Muscle layer of colon (tissue), 2 donors: Measurements from ENCODE around the gene CCL26.
"Not testable (repeated sequence)": the region's sequence is repeated elsewhere in the genome, so short reads cannot be mapped to it uniquely, and the experiment has no call there.

Source experiments
- H3K27ac ChIP-seq: one replicate; pipeline ENCODE4 v1.7.0; 2013; ENCODE audit warnings: low read depth, mild to moderate bottlenecking, low read length, moderate library complexity
- H3K27me3 ChIP-seq, 2 donors: one replicate each; pipeline ENCODE4 v1.7.0; 2013; ENCODE audit warnings: low read length in 2 of 2, mild to moderate bottlenecking in 2 of 2; ENCODE audit not compliant: insufficient read depth in 2 of 2, control insufficient read depth in 1 of 2
- H3K36me3 ChIP-seq: one replicate; pipeline ENCODE4 v1.7.0; 2013; ENCODE audit warnings: mild to moderate bottlenecking, low read length; ENCODE audit not compliant: insufficient read depth
- H3K4me1 ChIP-seq: one replicate; pipeline ENCODE4 v1.7.0; 2013; ENCODE audit warnings: mild to moderate bottlenecking, low read length; ENCODE audit not compliant: insufficient read depth
- H3K4me3 ChIP-seq, 2 donors: one replicate each; pipeline ENCODE4 v1.7.0; 2013; ENCODE audit warnings: low read length in 2 of 2, low read depth in 1 of 2, mild to moderate bottlenecking in 1 of 2, moderate library complexity in 1 of 2
- H3K9ac ChIP-seq: one replicate; pipeline ENCODE4 v1.7.0; 2013; ENCODE audit warnings: low read length
- H3K9me3 ChIP-seq: one replicate; pipeline ENCODE4 v1.7.0; 2013; ENCODE audit warnings: mild to moderate bottlenecking, low read length
- donor health status: abdominal sarcoma.
- donor health status: Adenocarcinoma of cecum.

CCL26 gene

DNA sequence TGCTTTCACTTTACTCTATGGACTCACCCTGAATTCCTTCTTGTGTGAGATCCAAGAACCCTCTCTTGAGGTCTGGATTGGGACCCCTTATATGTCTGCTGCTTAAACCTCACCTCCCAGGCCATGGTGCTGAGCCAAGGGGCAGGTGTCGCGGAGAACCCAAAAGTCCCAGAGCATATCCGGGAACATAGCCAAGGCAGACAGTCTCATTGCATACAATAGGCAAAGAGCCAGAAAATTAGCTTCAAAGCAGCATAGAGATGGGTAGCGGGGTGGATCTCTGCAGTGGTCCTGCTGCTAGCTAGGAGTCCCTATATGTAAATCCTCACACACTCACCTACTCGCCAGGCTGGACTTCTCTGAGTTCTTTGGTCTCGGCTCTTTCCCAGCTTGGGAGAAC, 36.1 kb upstream of the CCL26 start:
- no peaks in the 10 kb centered on the region for H3K27me3 ChIP-seq
- no peak overlapping the region for H3K27ac ChIP-seq
- H3K9me3 ChIP-seq = no peaks in the 10 kb centered on the region
- no peak overlapping the region for H3K9ac ChIP-seq
- H3K4me3 ChIP-seq = no peak overlapping the region
- no peaks in the 10 kb centered on the region for H3K4me1 ChIP-seq
- H3K36me3 ChIP-seq = no peaks in the 10 kb centered on the region

DNA sequence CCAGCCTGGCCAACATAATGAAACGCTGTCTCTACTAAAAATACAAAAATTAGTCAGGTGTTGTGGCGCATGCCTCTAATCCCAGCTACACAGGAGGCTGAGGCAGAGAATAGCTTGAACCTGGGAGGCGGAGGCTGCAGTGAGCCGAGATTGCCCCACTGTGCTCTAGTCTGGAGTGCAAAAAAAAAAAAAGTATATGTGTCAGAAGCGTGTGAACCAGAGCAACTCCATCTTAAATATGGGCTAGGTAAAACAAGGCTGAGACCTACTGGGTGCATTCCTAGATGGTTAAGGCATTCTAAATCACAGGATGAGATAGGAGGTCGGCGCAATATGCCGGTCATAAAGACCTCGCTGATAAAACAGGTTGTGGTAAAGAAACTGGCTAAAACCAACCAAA, 35.4 kb upstream of the CCL26 start:
- no peak overlapping the region for H3K4me3 ChIP-seq
- H3K9ac ChIP-seq = no peak overlapping the region
- no peaks in the 10 kb centered on the region for H3K4me1 ChIP-seq
- H3K36me3 ChIP-seq = no peaks in the 10 kb centered on the region
- no peak overlapping the region for H3K27ac ChIP-seq
- H3K27me3 ChIP-seq = no peaks in the 10 kb centered on the region
- no peaks in the 10 kb centered on the region for H3K9me3 ChIP-seq

DNA sequence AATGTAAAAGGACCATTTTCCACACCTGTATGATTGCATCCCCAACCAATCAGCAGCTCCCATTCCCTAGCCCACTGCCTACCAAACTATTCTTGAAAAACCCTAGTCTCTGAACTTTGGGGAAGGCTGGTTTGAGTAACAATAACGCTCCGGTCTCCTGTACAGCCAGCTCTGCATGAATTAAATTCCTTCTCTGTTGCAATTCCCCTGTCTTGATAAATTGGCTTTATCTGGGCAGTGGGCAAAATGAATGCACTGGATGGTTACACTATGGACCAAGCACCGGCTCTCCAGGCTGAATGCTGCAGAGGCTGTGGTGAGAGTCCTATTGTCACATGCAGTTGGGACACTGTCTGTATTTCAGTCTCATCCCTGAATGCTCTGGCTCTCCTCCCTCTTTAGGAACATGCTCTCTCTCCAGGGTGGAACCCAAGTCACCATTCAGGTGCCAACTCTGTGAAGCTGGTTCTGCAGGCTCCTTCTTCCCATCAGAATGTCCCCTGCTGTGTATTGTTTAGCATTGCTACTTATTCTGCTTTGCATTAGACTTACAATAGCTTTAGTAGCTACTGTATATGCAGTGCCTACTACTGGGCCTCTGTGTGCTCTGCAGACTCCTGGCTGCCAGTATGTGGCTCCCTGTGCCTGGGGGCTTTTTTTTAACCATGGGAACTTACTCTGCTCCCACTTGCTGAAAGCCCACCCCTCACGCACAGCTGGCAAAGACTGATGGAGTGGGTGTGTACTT, 34.7 kb upstream of the CCL26 start:
- Histone ChIP-seq H3K4me3 (no peak overlapping the region), H3K4me1 (no peaks in the 10 kb centered on the region), H3K9ac (no peak overlapping the region), H3K36me3 (no peaks in the 10 kb centered on the region), H3K27ac (no peak overlapping the region), H3K27me3 (no peaks in the 10 kb centered on the region), H3K9me3 (no peaks in the 10 kb centered on the region)

DNA sequence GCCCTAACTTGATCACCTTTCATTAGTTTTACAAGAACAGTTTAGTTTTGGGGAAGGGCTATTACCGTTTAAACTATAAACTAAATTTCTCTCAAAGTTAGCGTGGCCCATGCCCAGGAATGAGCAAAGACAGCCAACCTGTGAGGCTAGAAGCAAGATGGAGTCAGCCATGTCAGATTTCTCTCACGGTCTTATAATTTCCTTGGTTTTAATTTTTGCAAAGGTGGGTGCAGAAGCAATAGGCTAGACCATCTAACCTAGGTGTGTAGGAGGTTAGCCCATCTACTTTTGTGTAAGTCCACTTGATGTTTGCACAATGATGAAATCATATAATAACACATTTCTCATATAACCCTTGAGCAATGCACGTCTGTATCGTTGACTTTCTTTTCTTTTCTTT, 32.7 kb upstream of the CCL26 start:
- H3K4me1 ChIP-seq = no peaks in the 10 kb centered on the region
- H3K9me3 ChIP-seq = no peaks in the 10 kb centered on the region
- no peaks in the 10 kb centered on the region for H3K36me3 ChIP-seq
- H3K4me3 ChIP-seq = no peak overlapping the region
- no peaks in the 10 kb centered on the region for H3K27me3 ChIP-seq
- H3K9ac ChIP-seq = no peak overlapping the region
- no peak overlapping the region for H3K27ac ChIP-seq

DNA sequence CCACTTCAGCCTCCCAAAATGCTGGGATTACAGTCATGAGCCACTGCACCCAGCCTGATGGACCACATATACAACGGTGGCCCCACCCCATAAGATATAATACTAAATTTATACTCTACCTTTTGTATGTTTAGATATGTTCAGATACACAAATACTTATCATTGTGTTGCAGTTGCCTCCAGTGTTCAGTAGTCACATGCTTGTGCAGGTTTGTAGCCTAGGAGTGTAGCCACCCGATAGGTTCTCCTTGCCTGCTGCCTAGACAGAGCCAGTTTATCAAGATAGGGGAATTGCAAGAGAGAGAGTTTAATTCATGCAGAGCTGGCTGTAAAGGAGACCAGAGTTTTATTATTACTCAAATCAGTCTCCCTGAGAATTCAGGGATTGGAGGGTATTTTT, 32.0 kb upstream of the CCL26 start:
- Histone ChIP-seq H3K4me3 (no peak overlapping the region), H3K4me1 (no peaks in the 10 kb centered on the region), H3K9me3 (no peaks in the 10 kb centered on the region), H3K27me3 (no peaks in the 10 kb centered on the region), H3K27ac (no peak overlapping the region), H3K9ac (no peak overlapping the region), H3K36me3 (no peaks in the 10 kb centered on the region)

GRCh38 chr7:75802552-75802821, 30.5 kb upstream of the CCL26 start:
- no peak overlapping the region for H3K27ac ChIP-seq
- H3K36me3 ChIP-seq = no peaks in the 10 kb centered on the region
- no peaks in the 10 kb centered on the region for H3K27me3 ChIP-seq
- H3K9ac ChIP-seq = no peak overlapping the region
- no peaks in the 10 kb centered on the region for H3K4me1 ChIP-seq
- H3K9me3 ChIP-seq = no peaks in the 10 kb centered on the region
- H3K4me3 ChIP-seq = no peak overlapping the region

DNA sequence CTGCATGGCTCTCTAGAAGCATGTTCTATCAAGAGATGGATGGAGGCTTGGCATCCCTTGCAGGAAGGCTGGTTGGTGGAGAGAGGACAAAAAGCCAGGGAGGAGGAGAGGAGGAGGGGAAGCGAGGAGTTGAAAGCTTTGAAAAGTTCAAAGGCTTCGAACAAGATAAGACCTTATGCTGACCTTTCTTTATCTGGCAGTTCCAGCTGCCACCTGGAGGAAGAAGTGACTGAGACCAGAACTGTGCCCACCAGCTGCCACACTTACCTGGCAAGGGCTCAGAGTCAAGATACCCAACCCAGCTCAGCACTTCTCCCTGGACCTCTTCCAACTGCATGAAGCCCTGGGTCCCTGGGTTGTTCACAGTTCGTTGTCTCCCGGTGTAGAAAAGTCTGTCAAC, 26.8 kb upstream of the CCL26 start:
- Histone ChIP-seq H3K27me3 (no peaks in the 10 kb centered on the region), H3K9ac (no peak overlapping the region), H3K4me1 (no peaks in the 10 kb centered on the region), H3K4me3 (no peak overlapping the region), H3K36me3 (no peaks in the 10 kb centered on the region), H3K27ac (no peak overlapping the region), H3K9me3 (no peaks in the 10 kb centered on the region)

DNA sequence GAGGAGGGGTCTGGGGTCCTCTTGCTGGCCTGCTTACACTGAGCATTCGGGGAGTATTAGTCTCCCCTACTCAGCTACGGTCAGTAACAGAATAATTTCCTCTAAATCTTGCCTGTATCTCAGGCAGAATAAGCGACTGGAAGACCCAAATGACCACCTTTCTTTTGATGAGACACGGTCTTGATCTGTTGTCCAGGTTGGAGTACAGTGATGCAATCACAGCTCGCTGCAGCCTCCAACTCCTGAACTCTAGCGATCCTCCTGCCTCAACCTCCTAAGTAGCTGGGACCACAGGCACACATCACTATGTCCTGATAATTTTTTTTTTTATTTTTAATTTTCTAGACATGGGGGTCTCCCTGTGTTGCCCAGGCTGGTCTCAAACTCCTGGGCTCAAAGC, 24.4 kb upstream of the CCL26 start:
- Histone ChIP-seq H3K36me3 (no peaks in the 10 kb centered on the region), H3K9ac (no peak overlapping the region), H3K9me3 (no peaks in the 10 kb centered on the region), H3K4me1 (no peaks in the 10 kb centered on the region), H3K27me3 (no peaks in the 10 kb centered on the region), H3K4me3 (no peak overlapping the region), H3K27ac (no peak overlapping the region)

DNA sequence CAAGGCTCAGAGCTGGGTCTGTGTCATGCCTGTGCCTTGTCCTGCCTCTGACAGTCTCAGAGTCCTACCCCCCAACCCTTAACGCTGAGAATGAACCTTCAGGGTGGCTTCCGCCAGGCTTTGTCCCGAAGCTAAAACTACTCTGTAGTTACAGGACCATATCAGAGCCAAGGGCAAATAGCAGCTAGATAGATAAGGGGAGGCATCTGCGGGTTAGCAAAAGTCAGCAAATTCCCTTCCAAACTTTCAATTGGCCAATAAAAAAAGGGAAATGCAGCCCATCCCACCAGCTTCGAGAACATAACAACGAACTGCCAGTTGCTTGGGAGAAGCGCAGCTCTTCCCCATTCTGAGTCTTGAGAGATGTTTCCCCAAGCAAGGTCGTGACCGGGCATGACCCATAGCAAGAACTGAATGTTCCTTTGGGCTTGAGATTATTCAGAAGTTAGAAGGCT, 23.8 kb upstream of the CCL26 start:
- H3K9me3 ChIP-seq = no peaks in the 10 kb centered on the region
- no peaks in the 10 kb centered on the region for H3K27me3 ChIP-seq
- no peak overlapping the region for H3K4me3 ChIP-seq
- H3K4me1 ChIP-seq = no peaks in the 10 kb centered on the region
- no peaks in the 10 kb centered on the region for H3K36me3 ChIP-seq
- no peak overlapping the region for H3K27ac ChIP-seq
- H3K9ac ChIP-seq = no peak overlapping the region

DNA sequence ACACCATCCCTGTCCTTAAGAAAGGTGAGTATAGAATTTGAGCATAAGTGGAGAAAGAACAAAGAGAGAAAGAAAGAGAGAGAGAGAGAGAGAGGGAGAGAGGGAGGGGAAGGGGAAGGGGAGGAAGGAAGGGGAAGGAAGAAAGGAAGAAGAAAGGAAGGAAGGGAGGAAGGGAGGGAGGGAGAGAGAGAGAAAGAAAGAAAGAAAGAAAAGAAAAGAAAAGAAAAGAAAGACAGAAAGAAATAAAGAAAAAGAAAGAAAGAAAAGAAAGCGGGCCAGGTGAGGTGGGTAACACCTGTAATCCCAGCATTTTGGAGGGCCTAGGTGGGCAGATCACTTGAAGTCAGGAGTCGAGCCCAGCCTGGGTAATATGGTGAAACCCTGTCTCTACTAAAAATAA, 21.7 kb upstream of the CCL26 start:
- H3K27me3 ChIP-seq = no peaks in the 10 kb centered on the region
- H3K4me3 ChIP-seq = no peak overlapping the region
- no peak overlapping the region for H3K9ac ChIP-seq
- no peaks in the 10 kb centered on the region for H3K4me1 ChIP-seq
- H3K27ac ChIP-seq = no peak overlapping the region
- no peaks in the 10 kb centered on the region for H3K36me3 ChIP-seq
- H3K9me3 ChIP-seq = no peaks in the 10 kb centered on the region

DNA sequence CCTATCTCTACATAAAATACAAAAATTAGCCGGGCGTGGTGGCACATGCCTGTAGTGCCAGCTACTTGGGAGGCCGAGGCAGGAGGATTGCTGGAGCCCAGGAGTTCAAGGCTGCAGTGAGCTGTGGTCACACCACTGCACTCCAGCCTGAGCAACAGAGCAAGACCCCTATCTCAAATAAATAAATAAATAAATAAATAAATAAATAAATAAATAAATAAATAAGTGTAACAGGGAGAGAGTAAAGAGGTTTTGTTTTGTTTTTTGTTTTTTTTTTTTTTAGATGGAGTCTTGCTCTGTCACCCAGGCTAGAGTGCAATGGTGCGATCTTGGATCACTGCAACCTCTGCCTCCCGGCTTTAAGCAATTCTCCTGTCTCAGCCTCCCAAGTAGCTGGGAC, 20.6 kb upstream of the CCL26 start:
- not testable (repeated sequence) for H3K27ac ChIP-seq, H3K27me3 ChIP-seq

DNA sequence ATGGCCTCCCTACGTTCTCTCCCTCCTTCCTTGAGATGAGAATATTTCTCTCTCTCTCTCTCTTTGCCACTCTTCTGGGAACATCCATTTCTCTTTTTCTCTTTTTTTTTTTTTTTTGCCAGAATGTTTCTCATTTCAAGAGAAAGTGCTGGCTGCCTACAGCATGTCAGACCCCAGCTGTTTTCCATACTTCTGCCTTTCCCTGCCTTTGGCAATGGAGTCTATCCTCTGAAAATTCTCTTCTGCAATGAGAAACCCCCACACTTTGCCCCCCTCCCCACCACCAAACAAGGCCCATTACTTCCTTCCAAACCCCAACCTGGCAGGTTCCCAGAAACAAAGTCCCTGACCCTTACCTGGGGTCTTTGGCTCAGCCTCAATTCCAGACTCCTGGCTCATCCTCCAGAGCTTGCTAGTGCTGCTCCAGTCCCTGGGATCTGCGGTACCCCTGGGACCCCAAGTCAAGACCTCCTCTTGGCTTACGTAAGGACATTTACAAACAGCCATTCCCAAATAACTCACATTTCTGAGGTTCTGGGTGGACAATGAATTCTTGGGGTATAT, 17.4 kb upstream of the CCL26 start:
- Histone ChIP-seq H3K9me3 (no peaks in the 10 kb centered on the region), H3K4me3 (no peak overlapping the region), H3K27ac (no peak overlapping the region), H3K9ac (no peak overlapping the region), H3K4me1 (no peaks in the 10 kb centered on the region), H3K36me3 (no peaks in the 10 kb centered on the region), H3K27me3 (no peaks in the 10 kb centered on the region)

More for the DNA sequence above, 20.6 kb upstream of the CCL26 start:
- not testable (repeated sequence) for H3K9ac ChIP-seq, H3K9me3 ChIP-seq, H3K4me1 ChIP-seq, H3K4me3 ChIP-seq, H3K36me3 ChIP-seq
